NCI-H1105 (cell line): ENCODE data around the gene PLCE1.

ENCODE experiments used
- DNase-seq: peaks from one replicate; lab custom pipeline; 2025; lab: John Stamatoyannopoulos, UW

Gene PLCE1

GRCh38 chr10:94024407-94024806 lies 30.7 kb downstream of the PLCE1 start:
- no peak for DNase-seq

GRCh38 chr10:94025806-94026205 lies 32.1 kb downstream of the PLCE1 start:
- DNase-seq = no peak

GRCh38 chr10:94027197-94027596 lies 33.5 kb downstream of the PLCE1 start:
- no peak for DNase-seq

GRCh38 chr10:94029955-94030354 lies 36.2 kb downstream of the PLCE1 start:
- DNase-seq = no peak

DNA sequence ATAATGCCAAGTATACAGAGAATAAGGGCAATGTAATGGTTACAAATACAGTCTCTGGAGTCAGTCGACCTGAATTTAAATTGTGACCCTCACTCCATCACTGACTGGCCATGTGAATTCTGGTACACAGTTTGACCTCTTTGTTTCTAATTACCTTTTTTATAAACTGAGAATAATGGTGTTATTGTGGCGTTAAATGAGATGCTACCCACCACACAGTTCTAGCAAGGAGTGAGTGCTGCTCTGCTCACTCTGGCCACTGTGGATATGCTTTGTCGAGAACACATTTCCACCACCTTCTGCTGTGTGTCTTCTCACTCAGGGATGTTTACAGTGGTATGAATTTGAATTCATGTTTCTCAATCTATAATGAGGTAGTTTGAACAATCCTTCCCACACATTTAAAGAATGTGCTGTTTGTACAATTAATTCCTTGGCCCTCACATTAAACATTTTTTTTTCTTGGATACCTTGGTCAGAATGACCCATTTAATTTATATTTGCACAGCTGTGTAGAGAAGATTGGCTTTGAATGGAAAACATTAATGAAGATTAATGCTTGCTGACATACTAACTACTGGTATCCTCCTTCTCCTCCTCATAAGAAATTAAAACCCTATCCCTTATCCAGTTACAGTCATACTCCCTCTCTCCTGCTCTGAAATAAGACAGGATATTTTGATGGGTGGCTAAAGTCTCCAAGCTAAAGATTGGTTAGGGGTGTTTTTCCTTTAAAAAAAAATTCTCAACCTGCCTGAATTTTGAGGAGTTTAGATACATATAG lies 42.4 kb downstream of the PLCE1 start:
- no peak for DNase-seq

DNA sequence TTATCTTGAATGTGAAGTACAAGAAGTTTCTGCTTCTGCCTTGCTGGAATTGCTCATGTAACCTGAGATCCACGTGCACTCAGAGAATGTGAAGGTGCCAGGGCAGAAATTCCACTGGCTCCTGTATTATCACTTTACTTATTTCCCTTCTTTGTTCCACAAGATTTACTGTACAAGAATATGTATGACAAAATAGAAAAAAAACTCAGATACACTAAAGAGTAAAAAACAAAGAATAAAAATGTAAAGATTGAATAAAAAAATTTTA lies 43.0 kb downstream of the PLCE1 start:
- no peak for DNase-seq

GRCh38 chr10:94037286-94037685 lies 43.6 kb downstream of the PLCE1 start:
- DNase-seq = no peak

GRCh38 chr10:94038024-94038423 lies 44.3 kb downstream of the PLCE1 start:
- no peak for DNase-seq

DNA sequence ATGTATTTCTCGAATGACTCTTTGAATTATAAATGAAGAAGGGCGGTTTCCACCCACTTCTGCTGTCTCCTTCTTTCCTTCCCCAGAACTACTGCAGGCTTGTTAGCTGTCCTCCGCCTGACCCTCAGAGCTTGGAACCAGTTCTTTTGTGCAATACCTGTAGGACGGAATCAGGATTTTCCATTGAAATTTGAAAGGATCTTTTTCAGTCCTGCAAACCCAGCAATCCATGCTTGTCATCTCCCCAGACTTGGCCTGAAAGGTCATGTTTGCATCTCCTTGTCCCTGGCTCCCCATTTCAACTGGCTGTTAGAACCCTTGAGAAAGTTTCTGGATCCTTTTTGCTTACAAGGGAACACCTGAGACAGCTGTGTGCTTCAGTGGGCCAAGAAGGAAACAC lies 47.5 kb downstream of the PLCE1 start:
- DNase-seq = no peak

- DNase-seq = no peak
Observed at GRCh38 chr10:94042001-94042833, 48.5 kb downstream of the PLCE1 start.

DNA sequence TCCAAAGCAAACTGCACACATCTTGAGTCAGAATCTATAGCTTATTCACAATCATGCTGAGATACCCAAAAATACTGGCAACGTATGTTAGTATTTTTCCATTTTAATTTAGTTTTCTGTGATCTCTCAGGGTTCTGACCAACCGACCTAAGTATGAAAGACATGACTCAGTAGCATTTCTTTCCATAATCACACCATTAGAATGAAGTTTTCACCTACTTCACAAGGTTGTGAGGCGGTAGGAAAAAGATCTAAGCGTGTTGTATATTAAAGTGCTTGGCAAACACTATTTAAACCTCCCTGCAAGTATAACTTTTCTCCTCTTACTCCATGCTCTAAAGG lies 49.1 kb downstream of the PLCE1 start:
- no peak for DNase-seq
